LNCaP clone FGC (cell line): ENCODE results near the gene CLSTN2.

ENCODE experiments used
- DNase-seq: peaks from one replicate; pipeline ENCODE4 v3.0.0-alpha.2; 2011; ENCODE audit warnings: low read depth
- H3K4me3 ChIP-seq: 2 replicates; pipeline ENCODE4 v1.5.1; 2011; ENCODE audit warnings: mild to moderate bottlenecking, low read depth, low read length, control low read depth
- TF ChIP-seq, protein P1 (sequence below): IDR thresholded peaks from 2 replicates; pipeline ENCODE4 v1.5.1; 2012; ENCODE audit warnings: mild to moderate bottlenecking; ENCODE audit not compliant: control insufficient read depth, insufficient read depth; ENCODE audit errors: extremely low read depth

Gene CLSTN2

DNA sequence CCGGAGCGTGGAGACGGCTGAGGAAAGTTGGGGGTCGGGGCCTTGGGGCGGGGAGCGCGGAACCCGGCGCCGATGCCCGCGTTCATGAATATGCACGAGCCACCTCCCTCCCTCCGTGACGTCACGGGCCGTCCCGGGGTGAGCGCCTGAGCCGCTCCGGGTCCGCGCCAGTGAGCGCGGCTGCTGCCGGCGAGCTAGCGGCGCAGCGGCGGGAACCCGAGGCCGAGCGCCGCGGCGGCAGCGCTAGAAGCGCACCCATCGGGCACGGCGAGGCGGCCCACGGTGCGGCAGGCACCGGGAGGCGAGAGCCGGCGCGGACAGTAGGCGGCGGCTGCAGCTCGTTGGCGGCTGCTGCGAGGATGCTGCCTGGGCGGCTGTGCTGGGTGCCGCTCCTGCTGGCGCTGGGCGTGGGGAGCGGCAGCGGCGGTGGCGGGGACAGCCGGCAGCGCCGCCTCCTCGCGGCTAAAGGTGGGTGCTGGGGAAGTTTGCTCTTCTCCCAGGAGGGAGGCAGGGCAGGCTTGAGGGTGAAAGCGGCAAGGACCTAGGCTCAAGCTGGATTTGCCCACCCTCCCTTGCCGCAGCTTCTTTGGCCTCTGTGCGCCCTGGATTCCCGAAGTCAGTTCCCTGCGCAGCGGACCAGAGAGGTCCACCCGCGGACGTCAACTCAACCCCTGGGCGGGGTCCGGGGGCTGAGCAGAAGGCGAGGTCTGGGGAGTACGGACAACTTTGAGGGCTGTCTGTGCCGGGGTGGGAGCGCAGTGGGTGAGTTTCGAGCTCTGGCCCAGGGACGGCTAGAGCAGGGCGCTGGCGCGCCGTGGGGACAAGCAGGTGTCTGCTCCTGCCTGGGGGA lies at the start of gene CLSTN2:
Gene CLSTN2, plus strand, starts transcription at position 170 of the 850 bp plus-strand sequence.
- no peak within 1 kb of the TSS for H3K4me3 ChIP-seq
- no peak for DNase-seq
- TF ChIP-seq, protein P1, sequence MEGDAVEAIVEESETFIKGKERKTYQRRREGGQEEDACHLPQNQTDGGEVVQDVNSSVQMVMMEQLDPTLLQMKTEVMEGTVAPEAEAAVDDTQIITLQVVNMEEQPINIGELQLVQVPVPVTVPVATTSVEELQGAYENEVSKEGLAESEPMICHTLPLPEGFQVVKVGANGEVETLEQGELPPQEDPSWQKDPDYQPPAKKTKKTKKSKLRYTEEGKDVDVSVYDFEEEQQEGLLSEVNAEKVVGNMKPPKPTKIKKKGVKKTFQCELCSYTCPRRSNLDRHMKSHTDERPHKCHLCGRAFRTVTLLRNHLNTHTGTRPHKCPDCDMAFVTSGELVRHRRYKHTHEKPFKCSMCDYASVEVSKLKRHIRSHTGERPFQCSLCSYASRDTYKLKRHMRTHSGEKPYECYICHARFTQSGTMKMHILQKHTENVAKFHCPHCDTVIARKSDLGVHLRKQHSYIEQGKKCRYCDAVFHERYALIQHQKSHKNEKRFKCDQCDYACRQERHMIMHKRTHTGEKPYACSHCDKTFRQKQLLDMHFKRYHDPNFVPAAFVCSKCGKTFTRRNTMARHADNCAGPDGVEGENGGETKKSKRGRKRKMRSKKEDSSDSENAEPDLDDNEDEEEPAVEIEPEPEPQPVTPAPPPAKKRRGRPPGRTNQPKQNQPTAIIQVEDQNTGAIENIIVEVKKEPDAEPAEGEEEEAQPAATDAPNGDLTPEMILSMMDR: peak; percentile 47

DNA sequence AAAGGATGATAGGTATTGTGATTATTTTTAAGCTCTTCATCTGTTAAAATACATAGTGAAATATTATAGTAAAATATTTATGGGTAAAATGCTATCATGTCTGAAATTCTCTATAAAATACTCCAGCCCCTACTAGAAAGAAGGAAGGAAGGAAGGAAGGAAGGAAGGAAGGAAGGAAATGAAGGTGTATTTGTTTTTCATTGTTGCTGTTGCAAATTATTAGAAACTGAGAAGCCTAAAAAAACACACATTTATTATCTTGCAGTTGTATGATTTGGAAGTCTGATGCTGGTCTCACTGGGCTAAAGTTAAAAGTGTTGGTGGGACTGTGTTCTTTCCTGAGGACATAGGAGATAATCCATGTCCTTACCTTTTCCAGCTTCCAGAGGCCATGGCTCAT lies 47.6 kb upstream of the CLSTN2 start:
- no peak for DNase-seq
- no peak overlapping the region for H3K4me3 ChIP-seq
- TF ChIP-seq, protein P1: no peak

DNA sequence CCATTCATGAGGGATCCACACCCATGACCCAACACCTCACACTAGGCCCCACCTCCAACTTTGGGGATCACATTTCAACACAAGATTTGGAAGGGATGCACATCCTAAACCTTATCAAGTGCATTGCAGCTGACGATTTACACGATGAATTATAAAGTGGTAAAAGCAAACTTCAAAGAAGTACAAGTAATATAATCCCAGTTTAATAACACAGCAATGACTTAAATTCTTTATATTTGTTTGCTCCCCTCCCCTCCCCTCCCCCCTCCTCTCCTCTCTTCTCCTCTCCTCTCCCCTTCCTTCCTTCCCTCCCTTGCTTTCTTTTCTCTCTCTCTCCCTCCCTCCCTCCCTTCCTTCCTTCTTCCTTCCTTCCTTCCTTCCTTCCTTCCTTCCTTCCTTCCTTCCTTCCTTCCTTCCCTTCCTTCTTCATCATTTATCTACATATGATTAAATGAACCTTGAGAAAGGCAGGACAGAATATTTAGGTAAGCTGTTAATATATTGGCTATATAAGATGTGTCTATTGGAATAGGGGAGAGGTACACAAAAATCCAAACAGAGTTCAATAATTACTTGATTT lies 46.3 kb upstream of the CLSTN2 start:
- no peak for DNase-seq
- H3K4me3 ChIP-seq: no peak overlapping the region
- TF ChIP-seq, protein P1: no peak

DNA sequence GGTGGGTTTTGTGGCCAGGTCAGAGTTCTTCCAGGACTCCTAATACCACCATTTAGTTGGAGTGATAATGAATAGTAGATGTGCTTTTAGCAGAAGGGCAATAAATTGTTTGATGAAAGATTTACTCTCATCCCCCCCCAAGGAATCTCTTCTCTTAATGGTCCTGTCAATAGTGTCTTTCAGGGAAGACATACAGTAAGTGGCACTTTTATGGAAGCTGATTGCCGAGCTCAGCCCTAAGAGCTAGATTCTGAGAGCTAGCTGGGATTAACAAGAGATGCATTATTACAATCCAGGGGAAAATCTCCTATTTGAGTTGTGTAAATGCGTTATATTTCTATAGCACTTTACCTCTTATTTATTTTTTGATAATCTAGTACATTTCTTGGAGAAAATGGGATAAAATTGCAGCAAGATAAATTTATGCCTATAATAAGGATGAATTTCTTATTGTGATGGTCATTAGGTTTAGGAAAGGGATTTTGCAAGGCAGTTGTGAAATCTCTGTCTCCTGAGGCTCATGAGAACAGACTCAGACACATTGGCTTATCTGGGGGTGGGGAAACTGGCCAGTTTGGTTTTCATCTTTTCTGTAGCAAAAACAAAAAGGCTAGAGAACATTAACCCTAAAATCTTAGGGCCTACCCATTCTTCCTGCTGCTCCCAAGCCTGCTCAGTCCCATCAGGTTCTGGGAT lies 41.6 kb upstream of the CLSTN2 start:
- TF ChIP-seq, protein P1: no peak
- H3K4me3 ChIP-seq: no peak overlapping the region
- no peak for DNase-seq

DNA sequence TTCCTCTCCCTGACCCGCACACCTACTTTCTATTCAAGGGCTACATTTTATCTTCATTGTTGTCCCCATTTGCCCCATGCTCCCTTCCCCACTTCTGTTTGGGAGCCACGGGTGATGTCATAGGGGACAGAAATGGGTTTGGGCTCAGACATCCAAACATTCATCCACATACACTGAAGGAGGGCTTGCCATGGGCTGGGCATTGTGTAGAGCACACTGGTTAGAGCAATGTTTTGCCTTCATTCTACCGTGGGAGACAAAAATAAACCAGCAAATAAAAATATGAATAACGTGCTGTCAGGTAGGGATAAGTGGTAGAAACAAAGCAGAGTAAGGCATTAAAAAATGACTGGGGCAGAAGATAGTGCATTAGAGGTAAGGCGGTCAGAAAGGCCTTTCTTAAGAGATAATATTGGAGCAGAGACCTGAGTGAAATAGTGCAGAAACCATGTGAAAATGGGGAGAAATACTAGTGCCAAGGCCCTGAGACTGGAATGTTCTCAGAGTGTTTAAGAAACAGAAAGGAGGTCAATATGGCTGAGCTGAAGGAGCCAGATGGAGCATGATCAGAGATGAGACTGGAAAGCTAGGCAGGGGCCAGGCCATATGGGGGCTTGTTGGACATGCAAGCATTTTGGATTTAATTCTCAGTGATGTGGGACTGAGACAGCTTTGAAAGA lies 40.9 kb upstream of the CLSTN2 start:
- TF ChIP-seq, protein P1: no peak
- DNase-seq: no peak
- no peak overlapping the region for H3K4me3 ChIP-seq

DNA sequence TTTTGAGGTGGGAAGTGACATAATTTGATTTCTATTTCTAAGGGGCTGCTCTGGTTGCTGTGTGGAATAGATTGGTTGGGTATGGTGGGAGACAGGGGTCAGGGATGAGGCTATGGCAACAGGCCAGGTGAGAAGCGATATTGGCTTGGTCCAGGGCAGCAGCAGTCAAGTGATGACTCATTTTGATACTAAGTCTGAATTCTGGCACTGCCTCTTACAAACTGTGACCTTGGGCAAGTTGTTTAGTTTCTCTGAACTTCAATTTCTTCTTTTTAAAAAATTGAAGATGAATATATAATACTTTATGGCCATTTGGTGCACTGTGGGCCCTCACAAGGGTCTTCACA lies 40.4 kb upstream of the CLSTN2 start:
- no peak overlapping the region for H3K4me3 ChIP-seq
- DNase-seq: no peak
- TF ChIP-seq, protein P1: no peak
